IPS-11a (cell line): ENCODE results near the gene ACBD6.

Source experiments
- H3K4me3 ChIP-seq: one replicate; pipeline ENCODE4 v1.5.1; 2013; ENCODE audit warnings: low read depth, low read length, control low read depth

Gene ACBD6

GRCh38 chr1:180277476-180278193 is 224.7 kb downstream of the ACBD6 start:
- no peak overlapping the region for H3K4me3 ChIP-seq

GRCh38 chr1:180275726-180276125 is 226.7 kb downstream of the ACBD6 start:
- no peak overlapping the region for H3K4me3 ChIP-seq

- H3K4me3 ChIP-seq: no peak overlapping the region
These were observed 228.2 kb downstream of the ACBD6 start for GRCh38 chr1:180274221-180274620.

GRCh38 chr1:180273066-180273465 is 229.3 kb downstream of the ACBD6 start:
- no peak overlapping the region for H3K4me3 ChIP-seq

GRCh38 chr1:180272395-180272794 is 230.0 kb downstream of the ACBD6 start:
- no peak overlapping the region for H3K4me3 ChIP-seq

- H3K4me3 ChIP-seq: no peak overlapping the region
These were observed 230.8 kb downstream of the ACBD6 start for GRCh38 chr1:180271272-180272255.

GRCh38 chr1:180270530-180271271 is 231.7 kb downstream of the ACBD6 start:
- H3K4me3 ChIP-seq: no peak overlapping the region

- H3K4me3 ChIP-seq: no peak overlapping the region
These were observed 232.5 kb downstream of the ACBD6 start for GRCh38 chr1:180269645-180270529.

- no peak overlapping the region for H3K4me3 ChIP-seq
These were observed 233.8 kb downstream of the ACBD6 start for GRCh38 chr1:180268556-180269075.

- H3K4me3 ChIP-seq: no peak overlapping the region
These were observed 234.4 kb downstream of the ACBD6 start for GRCh38 chr1:180267761-180268555.

- H3K4me3 ChIP-seq: no peak overlapping the region
These were observed 235.2 kb downstream of the ACBD6 start for GRCh38 chr1:180267211-180267561.

- no peak overlapping the region for H3K4me3 ChIP-seq
These were observed 235.8 kb downstream of the ACBD6 start for GRCh38 chr1:180266275-180267210.

GRCh38 chr1:180265871-180266270 is 236.5 kb downstream of the ACBD6 start:
- no peak overlapping the region for H3K4me3 ChIP-seq

GRCh38 chr1:180265201-180265600 is 237.2 kb downstream of the ACBD6 start:
- no peak overlapping the region for H3K4me3 ChIP-seq

GRCh38 chr1:180264595-180264994 is 237.8 kb downstream of the ACBD6 start:
- no peak overlapping the region for H3K4me3 ChIP-seq

- no peak overlapping the region for H3K4me3 ChIP-seq
These were observed 239.5 kb downstream of the ACBD6 start for GRCh38 chr1:180262628-180263488.

- no peak overlapping the region for H3K4me3 ChIP-seq
These were observed 240.7 kb downstream of the ACBD6 start for GRCh38 chr1:180261524-180262155.
